IPS-NIHi7 (cell line): ENCODE results near the gene FAM222A.
"Not testable (repeated sequence)": the region's sequence is repeated elsewhere in the genome, so short reads cannot be mapped to it uniquely, and the experiment has no call there.

Source experiments
- DNase-seq: peaks from one replicate; pipeline ENCODE4 v3.0.0; 2012; ENCODE audit warnings: mixed read lengths; ENCODE audit errors: extremely low spot score

The FAM222A gene

GRCh38 chr12:109693653-109694600, 19.7 kb upstream of the FAM222A start:
- DNase-seq = no peak

- not testable (repeated sequence) for DNase-seq
These were observed 19.0 kb upstream of the FAM222A start for GRCh38 chr12:109694629-109695028.

GRCh38 chr12:109695416-109695815, 18.2 kb upstream of the FAM222A start:
- no peak for DNase-seq

GRCh38 chr12:109695961-109696461, 17.6 kb upstream of the FAM222A start:
- no peak for DNase-seq

- no peak for DNase-seq
These were observed 16.9 kb upstream of the FAM222A start for GRCh38 chr12:109696485-109697269.

GRCh38 chr12:109697270-109697553, 16.4 kb upstream of the FAM222A start:
- DNase-seq = no peak

GRCh38 chr12:109697877-109698468, 15.7 kb upstream of the FAM222A start:
- no peak for DNase-seq

GRCh38 chr12:109698820-109699219, 14.8 kb upstream of the FAM222A start:
- no peak for DNase-seq

GRCh38 chr12:109701064-109701463, 12.6 kb upstream of the FAM222A start:
- DNase-seq = no peak

GRCh38 chr12:109702111-109702841, 11.3 kb upstream of the FAM222A start:
- DNase-seq = no peak

- DNase-seq = no peak
These were observed 9.9 kb upstream of the FAM222A start for GRCh38 chr12:109703684-109704083.

GRCh38 chr12:109704371-109705098, 9.1 kb upstream of the FAM222A start:
- no peak for DNase-seq

- no peak for DNase-seq
These were observed 8.3 kb upstream of the FAM222A start for GRCh38 chr12:109705291-109705690.

- DNase-seq = no peak
These were observed 7.3 kb upstream of the FAM222A start for GRCh38 chr12:109706398-109706746.

- DNase-seq = no peak
These were observed 6.7 kb upstream of the FAM222A start for GRCh38 chr12:109706747-109707469.

GRCh38 chr12:109707470-109707821, 6.2 kb upstream of the FAM222A start:
- DNase-seq = no peak

- no peak for DNase-seq
These were observed 4.7 kb upstream of the FAM222A start for GRCh38 chr12:109708939-109709338.

GRCh38 chr12:109709401-109709991, 4.1 kb upstream of the FAM222A start:
- DNase-seq = no peak

GRCh38 chr12:109710205-109710746, 3.3 kb upstream of the FAM222A start:
- DNase-seq = no peak
